Frontal cortex (tissue), 1 donor: ENCODE results near the gene LCE7A. TPM values are rescaled to one million over a fixed set of nuclear protein-coding genes. Genes with fewer than 3 reads are reported as not detected.

Experiments used
- total RNA-seq: library from RNA; depleted of rRNA; stranded (reverse); fragments of >200 nt; gene quantifications from one replicate; pipeline ENCODE4 v1.2.3, GENCODE V29; 2014

The LCE7A gene
- total RNA-seq, 1 donor from 2014 or later, result not detected

Other genes with a start within 250 kb of the LCE7A start
- gene LCE3B, start 246.2 kb upstream of the LCE7A start, total RNA-seq, result not detected
- not detected for gene LCE3A, start 236.9 kb upstream of the LCE7A start, total RNA-seq
- gene LCE2D, start 196.6 kb upstream of the LCE7A start, total RNA-seq, result not detected
- gene LCE2C, start 184.7 kb upstream of the LCE7A start, total RNA-seq, result not detected
- not detected for gene LCE2B, start 173.9 kb upstream of the LCE7A start, total RNA-seq
- not detected for gene LCE2A, start 161.7 kb upstream of the LCE7A start, total RNA-seq
- gene LCE4A, start 151.8 kb upstream of the LCE7A start, total RNA-seq, result not detected
- not detected for gene KPRP, start 102.0 kb upstream of the LCE7A start, total RNA-seq
- not detected for gene LCE1F, start 84.9 kb upstream of the LCE7A start, total RNA-seq
- gene LCE1E, start 73.7 kb upstream of the LCE7A start, total RNA-seq, result not detected
- not detected for gene LCE1D, start 63.3 kb upstream of the LCE7A start, total RNA-seq
- gene LCE1C, start 53.3 kb upstream of the LCE7A start, total RNA-seq, result not detected
- gene LCE1B, start 48.0 kb upstream of the LCE7A start, total RNA-seq, result not detected
- not detected for gene LCE1A, start 32.5 kb upstream of the LCE7A start, total RNA-seq
- gene LCE6A, start 17.1 kb upstream of the LCE7A start, total RNA-seq, result not detected
- not detected for gene SMCP, start 18.3 kb downstream of the LCE7A start, total RNA-seq
- gene IVL, start 48.5 kb downstream of the LCE7A start, total RNA-seq, result not detected
- not detected for gene SPRR5, start 87.2 kb downstream of the LCE7A start, total RNA-seq
- not detected for gene SPRR4, start 110.7 kb downstream of the LCE7A start, total RNA-seq
- not detected for gene SPRR1A, start 124.1 kb downstream of the LCE7A start, total RNA-seq
- not detected for gene SPRR3, start 141.8 kb downstream of the LCE7A start, total RNA-seq
- not detected for gene SPRR1B, start 171.2 kb downstream of the LCE7A start, total RNA-seq
- not detected for gene SPRR2D, start 181.1 kb downstream of the LCE7A start, total RNA-seq
- not detected for gene SPRR2A, start 197.5 kb downstream of the LCE7A start, total RNA-seq
- not detected for gene SPRR2B, start 211.6 kb downstream of the LCE7A start, total RNA-seq
- gene SPRR2E, start 234.5 kb downstream of the LCE7A start, total RNA-seq, result not detected